ENCODE results near the gene GPC1.

GPC1 gene

DNA sequence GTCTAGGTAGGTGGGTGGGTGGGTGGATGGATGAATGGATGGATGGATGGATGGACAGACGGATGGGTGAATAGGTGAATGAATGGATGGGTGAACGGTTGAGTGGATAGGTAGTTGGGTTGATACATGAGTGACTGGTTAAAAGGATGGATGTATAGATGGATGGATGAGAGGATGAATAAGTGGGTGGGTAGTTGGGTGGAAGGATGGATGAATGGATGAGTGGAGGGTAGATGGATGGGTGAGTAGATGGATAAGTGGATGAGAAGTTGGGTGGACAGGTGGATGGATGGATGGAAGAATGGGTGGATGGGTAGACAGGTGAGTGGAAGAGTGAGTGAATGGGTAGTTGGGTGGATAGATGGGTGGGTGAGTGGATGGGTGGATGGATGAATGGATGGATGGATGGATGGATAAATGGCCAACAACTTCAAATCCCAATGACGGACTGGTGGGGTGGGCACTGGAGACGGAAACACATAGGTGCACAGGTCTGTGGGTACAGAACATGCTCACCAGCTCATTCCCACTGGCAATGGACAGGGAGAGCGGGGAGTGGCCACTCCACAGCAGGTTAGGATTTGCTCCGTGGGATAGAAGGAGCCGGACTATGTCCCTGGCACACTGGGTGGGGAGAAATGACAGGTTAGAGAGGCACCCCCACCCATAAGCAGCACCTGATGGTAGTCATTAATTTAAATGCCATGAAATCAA lies 73.5 kb downstream of the GPC1 start:
- Mint-ChIP-seq H3K27ac (no peak overlapping the region), H3K4me1 (peaks cover 2% of the 10 kb centered on the region), H3K9me3 (no peaks in the 10 kb centered on the region), H3K36me3 (ENCODE audit: low read depth) (peaks cover 5% of the 10 kb centered on the region), H3K27me3 (ENCODE audit: low read depth, poor library complexity) (peaks cover 11% of the 10 kb centered on the region), H3K4me3 (no peak overlapping the region)
- TF ChIP-seq, protein P1, sequence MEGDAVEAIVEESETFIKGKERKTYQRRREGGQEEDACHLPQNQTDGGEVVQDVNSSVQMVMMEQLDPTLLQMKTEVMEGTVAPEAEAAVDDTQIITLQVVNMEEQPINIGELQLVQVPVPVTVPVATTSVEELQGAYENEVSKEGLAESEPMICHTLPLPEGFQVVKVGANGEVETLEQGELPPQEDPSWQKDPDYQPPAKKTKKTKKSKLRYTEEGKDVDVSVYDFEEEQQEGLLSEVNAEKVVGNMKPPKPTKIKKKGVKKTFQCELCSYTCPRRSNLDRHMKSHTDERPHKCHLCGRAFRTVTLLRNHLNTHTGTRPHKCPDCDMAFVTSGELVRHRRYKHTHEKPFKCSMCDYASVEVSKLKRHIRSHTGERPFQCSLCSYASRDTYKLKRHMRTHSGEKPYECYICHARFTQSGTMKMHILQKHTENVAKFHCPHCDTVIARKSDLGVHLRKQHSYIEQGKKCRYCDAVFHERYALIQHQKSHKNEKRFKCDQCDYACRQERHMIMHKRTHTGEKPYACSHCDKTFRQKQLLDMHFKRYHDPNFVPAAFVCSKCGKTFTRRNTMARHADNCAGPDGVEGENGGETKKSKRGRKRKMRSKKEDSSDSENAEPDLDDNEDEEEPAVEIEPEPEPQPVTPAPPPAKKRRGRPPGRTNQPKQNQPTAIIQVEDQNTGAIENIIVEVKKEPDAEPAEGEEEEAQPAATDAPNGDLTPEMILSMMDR (IDR thresholded peaks at IDR 0.05): no peak
- DNase-seq: no peak

DNA sequence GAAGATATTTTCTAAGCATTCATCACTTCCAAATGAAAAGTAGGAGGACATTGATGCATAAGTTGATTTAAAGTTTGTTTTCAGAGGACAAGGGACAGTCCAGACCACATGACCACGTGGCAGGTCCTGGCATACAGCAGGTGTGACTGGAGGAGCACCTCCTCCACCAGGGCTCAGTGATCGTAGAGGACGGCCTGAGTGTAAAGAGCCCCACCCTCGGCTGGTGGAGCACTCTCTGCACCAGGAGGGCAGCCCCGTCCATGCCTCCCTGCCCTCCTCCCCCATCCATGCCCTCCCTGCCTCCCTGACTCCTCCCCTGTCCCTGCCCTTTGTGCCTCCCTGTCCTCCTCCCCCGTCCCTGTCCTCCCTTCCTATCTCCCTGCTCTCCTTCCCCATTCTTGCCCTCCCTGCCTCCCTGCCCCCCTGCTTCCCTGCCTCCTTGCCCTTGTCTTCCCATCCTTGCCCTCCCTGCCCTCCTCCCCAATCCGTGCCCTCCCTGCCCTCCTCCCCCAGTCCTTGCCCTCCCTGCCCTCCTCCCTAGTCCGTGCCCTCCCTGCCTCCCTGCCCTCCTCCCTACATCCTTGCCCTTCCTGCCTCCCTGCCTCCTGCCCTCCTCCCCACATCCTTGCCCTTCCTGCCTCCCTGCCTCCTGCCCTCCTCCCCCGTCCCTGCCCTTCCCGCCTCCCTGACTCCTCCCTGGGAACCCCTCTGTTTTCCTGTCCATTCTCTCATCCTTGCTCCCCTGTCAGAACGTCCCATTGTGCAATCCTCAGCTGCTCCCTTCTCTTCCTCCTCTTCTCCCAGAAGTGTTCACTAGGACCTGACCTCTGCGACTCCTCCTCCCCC lies 74.4 kb downstream of the GPC1 start:
- TF ChIP-seq, protein P1 (IDR thresholded peaks at IDR 0.05): no peak
- H3K27me3 Mint-ChIP-seq (ENCODE audit: low read depth, poor library complexity): peaks cover 13% of the 10 kb centered on the region
- peaks cover 5% of the 10 kb centered on the region for H3K4me1 Mint-ChIP-seq
- H3K27ac Mint-ChIP-seq: no peak overlapping the region
- no peak for DNase-seq
- no peak overlapping the region for H3K4me3 Mint-ChIP-seq
- H3K9me3 Mint-ChIP-seq: no peaks in the 10 kb centered on the region
- H3K36me3 Mint-ChIP-seq (ENCODE audit: low read depth): peaks cover 5% of the 10 kb centered on the region

DNA sequence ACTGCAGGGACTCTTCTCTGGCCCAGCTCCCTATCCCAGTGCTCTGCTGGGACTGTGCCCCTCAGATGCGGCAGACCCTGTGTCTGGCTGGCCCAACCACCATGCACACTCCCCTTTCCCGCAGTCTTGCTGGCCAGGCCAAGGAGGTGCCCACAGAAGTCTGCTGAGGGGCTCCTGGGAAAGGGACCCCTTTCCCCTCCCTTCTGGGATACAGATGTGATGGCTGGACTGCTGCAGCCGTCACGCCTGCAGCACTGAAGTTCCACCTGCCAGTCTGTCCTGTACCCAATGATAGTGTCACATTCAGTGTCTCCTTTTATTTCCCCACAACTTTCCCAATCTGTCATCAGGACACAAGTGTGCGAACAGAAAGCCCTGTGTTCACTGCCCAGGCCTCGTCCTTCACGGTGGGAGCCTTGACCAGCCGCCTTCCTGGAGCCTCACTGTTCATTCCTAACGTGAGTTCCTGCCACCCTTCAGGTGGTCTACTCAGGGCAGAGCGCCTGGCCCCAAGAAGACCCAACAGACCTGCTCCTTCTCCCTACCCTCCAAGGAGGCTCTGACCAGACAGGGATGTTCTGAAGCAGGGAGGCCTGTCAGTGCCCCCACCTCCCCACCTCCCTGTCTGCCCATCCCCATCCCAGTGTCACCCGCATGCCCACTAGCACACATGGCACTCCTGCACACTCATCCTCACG lies 75.2 kb downstream of the GPC1 start:
- no peak overlapping the region for H3K27ac Mint-ChIP-seq
- TF ChIP-seq, protein P1 (IDR thresholded peaks at IDR 0.05): no peak
- H3K36me3 Mint-ChIP-seq (ENCODE audit: low read depth): peaks cover 5% of the 10 kb centered on the region
- peaks cover 5% of the 10 kb centered on the region for H3K4me1 Mint-ChIP-seq
- peaks cover 13% of the 10 kb centered on the region for H3K27me3 Mint-ChIP-seq (ENCODE audit: low read depth, poor library complexity)
- DNase-seq: no peak
- H3K4me3 Mint-ChIP-seq: no peak overlapping the region
- no peaks in the 10 kb centered on the region for H3K9me3 Mint-ChIP-seq

GRCh38 chr2:240511351-240512108 lies 76.1 kb downstream of the GPC1 start:
- H3K36me3 Mint-ChIP-seq (ENCODE audit: low read depth): peaks cover 6% of the 10 kb centered on the region
- no peaks in the 10 kb centered on the region for H3K9me3 Mint-ChIP-seq
- H3K27me3 Mint-ChIP-seq (ENCODE audit: low read depth, poor library complexity): peaks cover 13% of the 10 kb centered on the region
- H3K27ac Mint-ChIP-seq: no peak overlapping the region
- no peak overlapping the region for H3K4me3 Mint-ChIP-seq
- TF ChIP-seq, protein P1 (IDR thresholded peaks at IDR 0.05): no peak
- peaks cover 5% of the 10 kb centered on the region for H3K4me1 Mint-ChIP-seq
- no peak for DNase-seq

DNA sequence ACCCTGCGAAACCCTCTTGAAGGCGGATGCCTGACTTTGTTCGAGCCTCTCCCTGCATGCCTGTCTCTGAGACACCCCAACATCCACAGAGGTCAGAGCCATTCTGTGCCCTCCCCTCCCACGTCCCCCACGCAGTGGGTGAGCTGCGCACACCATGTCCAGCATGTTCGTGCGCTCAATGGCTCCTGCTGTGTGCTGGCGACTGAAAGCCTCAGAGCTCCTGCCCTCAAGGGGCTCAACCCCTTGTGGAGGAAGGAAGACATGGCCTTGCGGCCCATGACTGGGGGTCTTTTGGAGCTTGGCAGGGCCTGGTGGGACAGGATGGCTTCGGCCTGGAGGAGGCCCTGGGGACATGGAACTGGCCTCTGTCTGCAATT lies 76.6 kb downstream of the GPC1 start:
- H3K27ac Mint-ChIP-seq: no peak overlapping the region
- peaks cover 5% of the 10 kb centered on the region for H3K4me1 Mint-ChIP-seq
- H3K36me3 Mint-ChIP-seq (ENCODE audit: low read depth): peaks cover 9% of the 10 kb centered on the region
- H3K27me3 Mint-ChIP-seq (ENCODE audit: low read depth, poor library complexity): peaks cover 13% of the 10 kb centered on the region
- H3K9me3 Mint-ChIP-seq: no peaks in the 10 kb centered on the region
- DNase-seq: no peak
- TF ChIP-seq, protein P1 (IDR thresholded peaks at IDR 0.05): no peak
- H3K4me3 Mint-ChIP-seq: no peak overlapping the region
